ENCODE results near the gene LHPP.

The LHPP gene

GRCh38 chr10:124653811-124654651 is 192.4 kb downstream of the LHPP start:
- no peak overlapping the region for H3K4me3 ChIP-seq (ENCODE audit: low read length)
- H3K9ac ChIP-seq (ENCODE audit: low read depth, low read length), result no peak overlapping the region; the same call in 1 of the 2 replicates
- H3K27me3 ChIP-seq (ENCODE audit: insufficient read depth, low read length), result no peaks in the 10 kb centered on the region
- H3K36me3 ChIP-seq (ENCODE audit: insufficient read depth, low read depth, low read length), result no peaks in the 10 kb centered on the region
- peaks cover 15% of the 10 kb centered on the region for H3K4me1 ChIP-seq (ENCODE audit: insufficient read depth, low read length)
- no peak overlapping the region for H3K27ac ChIP-seq (ENCODE audit: low read length)
- no peaks in the 10 kb centered on the region for H3K9me3 ChIP-seq (ENCODE audit: insufficient read depth, low read depth, low read length)

- H3K9ac ChIP-seq (ENCODE audit: low read depth, low read length), result no peak overlapping the region; the same call in 1 of the 2 replicates
- no peak overlapping the region for H3K4me3 ChIP-seq (ENCODE audit: low read length)
- H3K36me3 ChIP-seq (ENCODE audit: insufficient read depth, low read depth, low read length), result no peaks in the 10 kb centered on the region
- no peaks in the 10 kb centered on the region for H3K9me3 ChIP-seq (ENCODE audit: insufficient read depth, low read depth, low read length)
- H3K4me1 ChIP-seq (ENCODE audit: insufficient read depth, low read length), result peaks cover 15% of the 10 kb centered on the region
- H3K27me3 ChIP-seq (ENCODE audit: insufficient read depth, low read length), result no peaks in the 10 kb centered on the region
- H3K27ac ChIP-seq (ENCODE audit: low read length), result no peak overlapping the region
Observed at GRCh38 chr10:124654686-124655085, 193.1 kb downstream of the LHPP start.

GRCh38 chr10:124655191-124656112 is 193.8 kb downstream of the LHPP start:
- Histone ChIP-seq H3K4me1 (ENCODE audit: insufficient read depth, low read length) (peaks cover 10% of the 10 kb centered on the region), H3K36me3 (ENCODE audit: insufficient read depth, low read depth, low read length) (no peaks in the 10 kb centered on the region), H3K9me3 (ENCODE audit: insufficient read depth, low read depth, low read length) (no peaks in the 10 kb centered on the region), H3K27ac (ENCODE audit: low read length) (no peak overlapping the region), H3K27me3 (ENCODE audit: insufficient read depth, low read length) (no peaks in the 10 kb centered on the region), H3K9ac (ENCODE audit: low read depth, low read length) (no peak overlapping the region), H3K4me3 (ENCODE audit: low read length) (no peak overlapping the region)

GRCh38 chr10:124656113-124656490 is 194.5 kb downstream of the LHPP start:
- H3K4me1 ChIP-seq (ENCODE audit: insufficient read depth, low read length), result peaks cover 7% of the 10 kb centered on the region; the same call in 1 of the 2 replicates

GRCh38 chr10:124656541-124656940 is 194.9 kb downstream of the LHPP start:
- H3K4me1 ChIP-seq (ENCODE audit: insufficient read depth, low read length), result peaks cover 7% of the 10 kb centered on the region; the same call in 1 of the 2 replicates
- no peak overlapping the region for H3K4me3 ChIP-seq (ENCODE audit: low read length)
- H3K36me3 ChIP-seq (ENCODE audit: insufficient read depth, low read depth, low read length), result no peaks in the 10 kb centered on the region
- no peak overlapping the region for H3K27ac ChIP-seq (ENCODE audit: low read length)
- no peaks in the 10 kb centered on the region for H3K27me3 ChIP-seq (ENCODE audit: insufficient read depth, low read length)
- no peaks in the 10 kb centered on the region for H3K9me3 ChIP-seq (ENCODE audit: insufficient read depth, low read depth, low read length)
- no peak overlapping the region for H3K9ac ChIP-seq (ENCODE audit: low read depth, low read length)

More at GRCh38 chr10:124656113-124656490, 194.5 kb downstream of the LHPP start:
- H3K4me3 ChIP-seq (ENCODE audit: low read length), result no peak overlapping the region
- no peaks in the 10 kb centered on the region for H3K27me3 ChIP-seq (ENCODE audit: insufficient read depth, low read length)
- no peaks in the 10 kb centered on the region for H3K36me3 ChIP-seq (ENCODE audit: insufficient read depth, low read depth, low read length)
- H3K9ac ChIP-seq (ENCODE audit: low read depth, low read length), result no peak overlapping the region
- H3K27ac ChIP-seq (ENCODE audit: low read length), result no peak overlapping the region
- H3K9me3 ChIP-seq (ENCODE audit: insufficient read depth, low read depth, low read length), result no peaks in the 10 kb centered on the region

- Histone ChIP-seq H3K4me3 (ENCODE audit: low read length) (no peak overlapping the region), H3K27me3 (ENCODE audit: insufficient read depth, low read length) (no peaks in the 10 kb centered on the region), H3K9ac (ENCODE audit: low read depth, low read length) (no peak overlapping the region), H3K4me1 (ENCODE audit: insufficient read depth, low read length) (peaks cover 4% of the 10 kb centered on the region; the same call in 1 of the 2 replicates), H3K36me3 (ENCODE audit: insufficient read depth, low read depth, low read length) (no peaks in the 10 kb centered on the region), H3K27ac (ENCODE audit: low read length) (no peak overlapping the region), H3K9me3 (ENCODE audit: insufficient read depth, low read depth, low read length) (no peaks in the 10 kb centered on the region)
Observed at GRCh38 chr10:124657806-124658205, 196.2 kb downstream of the LHPP start.

- H3K27me3 ChIP-seq (ENCODE audit: insufficient read depth, low read length), result no peaks in the 10 kb centered on the region
- H3K9me3 ChIP-seq (ENCODE audit: insufficient read depth, low read depth, low read length), result no peaks in the 10 kb centered on the region
- no peak overlapping the region for H3K9ac ChIP-seq (ENCODE audit: low read depth, low read length)
- H3K4me1 ChIP-seq (ENCODE audit: insufficient read depth, low read length), result peaks cover 4% of the 10 kb centered on the region; the same call in 1 of the 2 replicates
- H3K36me3 ChIP-seq (ENCODE audit: insufficient read depth, low read depth, low read length), result no peaks in the 10 kb centered on the region
- H3K4me3 ChIP-seq (ENCODE audit: low read length), result no peak overlapping the region
- no peak overlapping the region for H3K27ac ChIP-seq (ENCODE audit: low read length)
Observed at GRCh38 chr10:124658591-124659242, 197.1 kb downstream of the LHPP start.

- Histone ChIP-seq H3K27me3 (ENCODE audit: insufficient read depth, low read length) (no peaks in the 10 kb centered on the region), H3K36me3 (ENCODE audit: insufficient read depth, low read depth, low read length) (no peaks in the 10 kb centered on the region), H3K4me3 (ENCODE audit: low read length) (no peak overlapping the region), H3K27ac (ENCODE audit: low read length) (no peak overlapping the region), H3K4me1 (ENCODE audit: insufficient read depth, low read length) (peaks cover 4% of the 10 kb centered on the region; the same call in 1 of the 2 replicates), H3K9me3 (ENCODE audit: insufficient read depth, low read depth, low read length) (no peaks in the 10 kb centered on the region), H3K9ac (ENCODE audit: low read depth, low read length) (no peak overlapping the region)
Observed at GRCh38 chr10:124659380-124659779, 197.8 kb downstream of the LHPP start.

GRCh38 chr10:124660404-124661125 is 198.9 kb downstream of the LHPP start:
- Histone ChIP-seq H3K4me1 (ENCODE audit: insufficient read depth, low read length) (no peaks in the 10 kb centered on the region), H3K36me3 (ENCODE audit: insufficient read depth, low read depth, low read length) (no peaks in the 10 kb centered on the region), H3K9me3 (ENCODE audit: insufficient read depth, low read depth, low read length) (no peaks in the 10 kb centered on the region), H3K9ac (ENCODE audit: low read depth, low read length) (no peak overlapping the region), H3K27ac (ENCODE audit: low read length) (no peak overlapping the region), H3K27me3 (ENCODE audit: insufficient read depth, low read length) (no peaks in the 10 kb centered on the region), H3K4me3 (ENCODE audit: low read length) (no peak overlapping the region)

GRCh38 chr10:124661660-124662180 is 200.1 kb downstream of the LHPP start:
- Histone ChIP-seq H3K9ac (ENCODE audit: low read depth, low read length) (no peak overlapping the region), H3K27me3 (ENCODE audit: insufficient read depth, low read length) (no peaks in the 10 kb centered on the region), H3K36me3 (ENCODE audit: insufficient read depth, low read depth, low read length) (no peaks in the 10 kb centered on the region), H3K4me3 (ENCODE audit: low read length) (no peak overlapping the region), H3K4me1 (ENCODE audit: insufficient read depth, low read length) (no peaks in the 10 kb centered on the region), H3K9me3 (ENCODE audit: insufficient read depth, low read depth, low read length) (no peaks in the 10 kb centered on the region), H3K27ac (ENCODE audit: low read length) (no peak overlapping the region)

- Histone ChIP-seq H3K27me3 (ENCODE audit: insufficient read depth, low read length) (no peaks in the 10 kb centered on the region), H3K4me3 (ENCODE audit: low read length) (no peak overlapping the region), H3K4me1 (ENCODE audit: insufficient read depth, low read length) (no peaks in the 10 kb centered on the region; the same call in 1 of the 2 replicates), H3K27ac (ENCODE audit: low read length) (no peak overlapping the region), H3K36me3 (ENCODE audit: insufficient read depth, low read depth, low read length) (no peaks in the 10 kb centered on the region), H3K9me3 (ENCODE audit: insufficient read depth, low read depth, low read length) (no peaks in the 10 kb centered on the region), H3K9ac (ENCODE audit: low read depth, low read length) (no peak overlapping the region)
Observed at GRCh38 chr10:124663228-124663627, 201.6 kb downstream of the LHPP start.

Measured in iPS-20b (cell line).